Keratinocyte (primary cell): Measurements from ENCODE around the gene ARHGAP28. TPM values are rescaled to one million over a fixed set of nuclear protein-coding genes. Genes with fewer than 3 reads are reported as not detected.

Experiments used
- DNase-seq: peaks from one replicate; pipeline ENCODE4 v3.0.0-alpha.2; 2011; ENCODE audit warnings: low read depth, missing footprints, low spot score
- FAIRE-seq: peaks from 2 replicates; lab custom pipeline; 2011; peaks lifted over from hg19 to GRCh38; lab: Jason Lieb, UNC
- H2AFZ ChIP-seq: 2 replicates; pipeline ENCODE4 v1.6.0; 2012; ENCODE audit warnings: low read length, control low read depth, inconsistent platforms; ENCODE audit not compliant: control insufficient read depth
- H3K27ac ChIP-seq: 2 replicates; pipeline ENCODE4 v1.5.1; 2011; ENCODE audit warnings: low read length; ENCODE audit not compliant: control insufficient read depth, insufficient read depth
- H3K27me3 ChIP-seq: 3 replicates; pipeline ENCODE4 v1.6.0; 2011; ENCODE audit warnings: low read length; ENCODE audit not compliant: control insufficient read depth, insufficient read depth; ENCODE audit errors: extremely low read depth
- H3K36me3 ChIP-seq, 2 experiments: 2 replicates in 1 of 2; 3 replicates in 1 of 2; pipeline ENCODE4 v1.5.1; 2011; ENCODE audit warnings: low read length in 2 of 2, mild to moderate bottlenecking in 1 of 2; ENCODE audit not compliant: control insufficient read depth in 2 of 2, insufficient read depth in 2 of 2; ENCODE audit errors: extremely low read depth in 1 of 2
- H3K4me1 ChIP-seq: 3 replicates; pipeline ENCODE4 v1.5.1; 2011; ENCODE audit warnings: low read length; ENCODE audit not compliant: control insufficient read depth, insufficient read depth; ENCODE audit errors: extremely low read depth
- H3K4me2 ChIP-seq: 3 replicates; pipeline ENCODE4 v1.6.0; 2011; ENCODE audit warnings: low read depth, low read length; ENCODE audit not compliant: control insufficient read depth, insufficient read depth; ENCODE audit errors: extremely low read depth
- H3K4me3 ChIP-seq, 3 experiments: fragments of 200-600 bp in 1 of 3; sonication (generic) in 1 of 3; 2 replicates in 2 of 3; 3 replicates in 1 of 3; pipeline ENCODE4 v1.5.1; 2011 to 2016; ENCODE audit warnings: low read length in 3 of 3, mild to moderate bottlenecking in 3 of 3, control low read depth in 2 of 3, inconsistent platforms in 1 of 3, low read depth in 1 of 3, mixed read lengths in 1 of 3, mixed run types in 1 of 3, moderate library complexity in 1 of 3; ENCODE audit not compliant: control insufficient read depth in 2 of 3, insufficient read depth in 2 of 3; ENCODE audit errors: extremely low read depth in 1 of 3
- H3K79me2 ChIP-seq: 2 replicates; pipeline ENCODE4 v1.6.0; 2012; ENCODE audit warnings: low read length; ENCODE audit not compliant: control insufficient read depth, insufficient read depth
- H3K9ac ChIP-seq: 3 replicates; pipeline ENCODE4 v1.6.0; 2011; ENCODE audit warnings: low read length; ENCODE audit not compliant: control insufficient read depth, insufficient read depth; ENCODE audit errors: extremely low read depth
- H3K9me1 ChIP-seq: 3 replicates; pipeline ENCODE4 v1.6.0; 2011; ENCODE audit warnings: low read length; ENCODE audit not compliant: control insufficient read depth, insufficient read depth; ENCODE audit errors: extremely low read depth
- H3K9me3 ChIP-seq: 2 replicates; pipeline ENCODE4 v1.5.1; 2012; ENCODE audit warnings: low read depth, low read length; ENCODE audit not compliant: control insufficient read depth
- H4K20me1 ChIP-seq: 3 replicates; pipeline ENCODE4 v1.6.0; 2011; ENCODE audit warnings: low read length; ENCODE audit not compliant: control insufficient read depth, insufficient read depth; ENCODE audit errors: extremely low read depth
- EZH2 ChIP-seq: IDR thresholded peaks from one replicate; pipeline ENCODE4 v1.6.1; 2012; ENCODE audit warnings: inconsistent platforms, mild to moderate bottlenecking, low read length, moderate library complexity
- dilution Hi-C: fragments of 300-500 bp; cut with MboI; formaldehyde crosslinking; loops from one replicate; pipeline ENCODE4 v1.7.0; 2020; ENCODE audit warnings: low sequenced_read_pairs; ENCODE audit not compliant: extremely low pct_ligation_motif_present
- polyA minus RNA-seq, 3 experiments: library from RNA; depleted of rRNA, polyadenylated mRNA; stranded (reverse); fragments of >200 nt; gene quantifications; 1 replicate in 1 of 3; 2 replicates in 1 of 3; 3 replicates in 1 of 3; pipeline ENCODE4 v1.2.3, GENCODE V29; 2011
- polyA plus RNA-seq, 5 experiments: library from polyadenylated mRNA; depleted of rRNA in 3 of 5; stranded (reverse) in 3 of 5; stranded (forward) in 1 of 5; unstranded in 1 of 5; fragments of >200 nt; gene quantifications; 1 replicate in 1 of 5; 2 replicates in 3 of 5; 3 replicates in 1 of 5; pipeline versions ENCODE4 v1.2.1 to v1.2.3, GENCODE V29; 2011 to 2012; ENCODE audit warnings: missing spikeins in 2 of 5, low read depth in 1 of 5, low replicate concordance in 1 of 5
- TF ChIP-seq, protein P1 (sequence below), 3 experiments: IDR thresholded peaks in 1 of 3; conservative IDR thresholded peaks in 1 of 3; optimal IDR thresholded peaks in 1 of 3; 2 replicates in 2 of 3; 3 replicates in 1 of 3; pipeline versions ENCODE3 to v1.5.1; 2011; ENCODE audit warnings: low read length in 3 of 3, mild to moderate bottlenecking in 3 of 3, moderate library complexity in 2 of 3, control low read depth in 1 of 3, inconsistent platforms in 1 of 3; ENCODE audit not compliant: insufficient read depth in 2 of 3; ENCODE audit errors: extremely low read depth in 1 of 3

The ARHGAP28 gene, protein sequence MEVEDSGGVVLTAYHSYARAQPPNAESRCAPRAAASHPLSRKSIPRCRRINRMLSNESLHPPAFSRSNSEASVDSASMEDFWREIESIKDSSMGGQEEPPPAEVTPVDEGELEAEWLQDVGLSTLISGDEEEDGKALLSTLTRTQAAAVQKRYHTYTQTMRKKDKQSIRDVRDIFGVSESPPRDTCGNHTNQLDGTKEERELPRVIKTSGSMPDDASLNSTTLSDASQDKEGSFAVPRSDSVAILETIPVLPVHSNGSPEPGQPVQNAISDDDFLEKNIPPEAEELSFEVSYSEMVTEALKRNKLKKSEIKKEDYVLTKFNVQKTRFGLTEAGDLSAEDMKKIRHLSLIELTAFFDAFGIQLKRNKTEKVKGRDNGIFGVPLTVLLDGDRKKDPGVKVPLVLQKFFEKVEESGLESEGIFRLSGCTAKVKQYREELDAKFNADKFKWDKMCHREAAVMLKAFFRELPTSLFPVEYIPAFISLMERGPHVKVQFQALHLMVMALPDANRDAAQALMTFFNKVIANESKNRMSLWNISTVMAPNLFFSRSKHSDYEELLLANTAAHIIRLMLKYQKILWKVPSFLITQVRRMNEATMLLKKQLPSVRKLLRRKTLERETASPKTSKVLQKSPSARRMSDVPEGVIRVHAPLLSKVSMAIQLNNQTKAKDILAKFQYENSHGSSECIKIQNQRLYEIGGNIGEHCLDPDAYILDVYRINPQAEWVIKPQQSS
- 0.43 to 0.77 TPM (median 0.53 TPM) in 3 replicates for polyA plus RNA-seq
- polyA plus RNA-seq (2011; ENCODE audit: low read depth): 0.75 TPM
- polyA plus RNA-seq (2011; cell fraction: cytosol; rRNA removed): 0.32 and 0.47 TPM in 2 replicates
- polyA plus RNA-seq (2011; cell fraction: nucleus; rRNA removed): 0.33 and 0.81 TPM in 2 replicates
- polyA plus RNA-seq (2012; ENCODE audit: low replicate concordance): 0.11 and 0.63 TPM in 2 replicates
- polyA minus RNA-seq: 0.80 to 1.3 TPM in 2 of 3 replicates, not detected in the other
- 1.2 TPM for polyA minus RNA-seq (2011; cell fraction: cytosol; rRNA and poly(A)+ RNA removed)
- polyA minus RNA-seq (2011; cell fraction: nucleus; rRNA and poly(A)+ RNA removed): 0.53 and 1.6 TPM in 2 replicates

DNA sequence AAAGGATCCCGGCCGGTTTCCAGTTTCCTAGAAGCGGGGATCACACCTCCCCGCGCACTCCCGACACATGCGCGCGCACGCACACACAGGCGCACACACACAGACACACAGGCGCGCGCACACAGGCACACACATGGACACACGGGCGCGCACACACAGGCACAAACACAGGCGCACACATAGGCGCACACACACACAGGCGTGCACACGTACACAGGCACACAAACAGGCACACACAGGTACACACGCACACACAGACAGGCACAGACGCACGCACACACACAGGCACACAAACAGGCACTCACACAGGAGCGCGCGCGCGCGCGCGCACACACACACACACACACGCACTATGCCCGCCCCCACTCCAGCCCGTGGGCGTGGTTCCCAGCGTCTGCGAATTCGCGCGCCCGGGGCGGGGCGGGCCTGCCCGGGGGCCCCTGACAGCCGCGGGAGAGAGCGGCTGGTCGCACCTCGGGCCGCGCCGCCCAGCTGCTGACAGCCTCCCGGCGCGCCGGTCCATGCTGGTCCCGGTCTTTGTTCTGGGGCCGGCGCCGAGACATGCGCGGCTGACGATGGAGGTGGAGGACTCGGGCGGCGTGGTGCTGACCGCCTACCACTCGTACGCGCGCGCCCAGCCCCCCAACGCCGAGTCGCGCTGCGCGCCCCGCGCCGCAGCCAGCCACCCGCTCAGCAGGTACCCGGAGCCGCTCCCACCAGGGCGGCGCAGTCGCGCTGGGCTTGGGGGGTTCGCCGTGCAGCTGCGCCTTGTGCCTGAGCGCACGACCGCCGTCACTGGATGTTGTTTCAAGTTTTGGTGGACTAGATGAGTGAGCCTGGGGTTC is at the start of gene ARHGAP28:
TSS of gene ARHGAP28 (plus strand) at position 470 of the 845 bp plus-strand sequence. CDS start at position 576, 106 bp downstream.
- Histone ChIP-seq H3K9me1 (no peaks in the 10 kb centered on the region), H3K9ac (peak within 1 kb of the TSS; percentile 50), H4K20me1 (no peaks in the 10 kb centered on the region), H2AFZ (peak within 1 kb of the TSS; percentile 82), H3K4me3 (peak within 1 kb of the TSS; percentile 35 to 69 (median 55)), H3K4me1 (peaks cover 4% of the 10 kb centered on the region), H3K27me3 (no peaks in the 10 kb centered on the region), H3K36me3 (no peaks in the 10 kb centered on the region), H3K4me2 (peak within 1 kb of the TSS; percentile 77), H3K79me2 (no peaks in the 10 kb centered on the region), H3K27ac (no peak within 1 kb of the TSS), H3K9me3 (no peaks in the 10 kb centered on the region)
- FAIRE-seq (no peak), DNase-seq (peak; percentile 19)
- no peak for TF ChIP-seq EZH2
- TF ChIP-seq, protein P1, sequence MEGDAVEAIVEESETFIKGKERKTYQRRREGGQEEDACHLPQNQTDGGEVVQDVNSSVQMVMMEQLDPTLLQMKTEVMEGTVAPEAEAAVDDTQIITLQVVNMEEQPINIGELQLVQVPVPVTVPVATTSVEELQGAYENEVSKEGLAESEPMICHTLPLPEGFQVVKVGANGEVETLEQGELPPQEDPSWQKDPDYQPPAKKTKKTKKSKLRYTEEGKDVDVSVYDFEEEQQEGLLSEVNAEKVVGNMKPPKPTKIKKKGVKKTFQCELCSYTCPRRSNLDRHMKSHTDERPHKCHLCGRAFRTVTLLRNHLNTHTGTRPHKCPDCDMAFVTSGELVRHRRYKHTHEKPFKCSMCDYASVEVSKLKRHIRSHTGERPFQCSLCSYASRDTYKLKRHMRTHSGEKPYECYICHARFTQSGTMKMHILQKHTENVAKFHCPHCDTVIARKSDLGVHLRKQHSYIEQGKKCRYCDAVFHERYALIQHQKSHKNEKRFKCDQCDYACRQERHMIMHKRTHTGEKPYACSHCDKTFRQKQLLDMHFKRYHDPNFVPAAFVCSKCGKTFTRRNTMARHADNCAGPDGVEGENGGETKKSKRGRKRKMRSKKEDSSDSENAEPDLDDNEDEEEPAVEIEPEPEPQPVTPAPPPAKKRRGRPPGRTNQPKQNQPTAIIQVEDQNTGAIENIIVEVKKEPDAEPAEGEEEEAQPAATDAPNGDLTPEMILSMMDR (optimal IDR thresholded peaks at IDR 0.05 in 1 of 3, IDR thresholded peaks at IDR 0.05 in 1 of 3, conservative IDR thresholded peaks at IDR 0.05 in 1 of 3; ENCODE audit: extremely low read depth in 1 of 3, insufficient read depth in 2 of 3, low read length in 3 of 3): peak in 2 of 3 experiments; percentile 20 to 50
- dilution Hi-C loops: no loop called here

DNA sequence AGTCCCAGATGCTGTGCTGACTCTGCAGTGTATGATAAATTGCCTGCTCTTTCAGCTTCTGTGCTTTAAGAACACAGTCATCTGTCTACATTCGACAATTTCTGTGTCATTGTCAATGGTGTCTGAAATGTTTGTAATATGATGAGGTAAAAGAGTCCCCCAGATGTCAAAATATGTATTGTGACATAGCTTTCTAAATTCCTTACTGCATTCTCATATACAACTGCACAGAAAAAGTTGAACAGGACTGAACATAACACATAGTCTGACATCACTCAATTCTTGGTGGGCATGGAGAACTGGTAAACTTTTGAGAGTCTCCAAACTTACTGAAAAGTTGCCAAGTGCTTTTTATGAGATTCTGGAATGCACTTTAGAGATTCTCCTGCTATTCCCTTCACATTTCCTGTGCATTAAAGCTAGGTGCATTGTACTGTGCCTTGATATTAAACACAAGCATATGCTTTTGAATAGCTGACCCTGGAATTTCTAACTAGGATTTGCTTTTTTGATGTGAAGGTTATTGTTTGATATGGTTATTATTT is 48.1 kb upstream of the ARHGAP28 start:
- FAIRE-seq (no peak), DNase-seq (no peak)
- TF ChIP-seq, protein P1 (optimal IDR thresholded peaks at IDR 0.05 in 1 of 3, IDR thresholded peaks at IDR 0.05 in 1 of 3, conservative IDR thresholded peaks at IDR 0.05 in 1 of 3; ENCODE audit: extremely low read depth in 1 of 3, insufficient read depth in 2 of 3, low read length in 3 of 3): no peak
- TF ChIP-seq EZH2: no peak
- no peak overlapping the region for H2AFZ ChIP-seq
- H3K4me2 ChIP-seq: no peak overlapping the region
- H3K27ac ChIP-seq: no peak overlapping the region
- no peak overlapping the region for H3K9ac ChIP-seq
- H3K27me3 ChIP-seq: peaks cover 6% of the 10 kb centered on the region
- no peaks in the 10 kb centered on the region for H4K20me1 ChIP-seq
- H3K36me3 ChIP-seq: no peaks in the 10 kb centered on the region
- H3K4me3 ChIP-seq: no peak overlapping the region
- dilution Hi-C loops: no loop called here
- H3K9me3 ChIP-seq: no peaks in the 10 kb centered on the region
- H3K4me1 ChIP-seq: no peaks in the 10 kb centered on the region
- H3K79me2 ChIP-seq: no peaks in the 10 kb centered on the region
- no peaks in the 10 kb centered on the region for H3K9me1 ChIP-seq
